22Rv1 (cell line): ENCODE results near the gene DYNC2H1.

Experiments used
- H3K27ac ChIP-seq: fragments of 450-650 bp; 2 replicates; pipeline ENCODE4 v1.5.1; 2017
- ZFX ChIP-seq: fragments of 450-650 bp; IDR thresholded peaks from 2 replicates; pipeline ENCODE4 v1.6.1; 2017; ENCODE audit warnings: antibody characterized with exemption, borderline replicate concordance
- TF ChIP-seq, protein P1 (sequence below): fragments of 450-650 bp; IDR thresholded peaks from 2 replicates; pipeline ENCODE4 v1.5.1; 2017; ENCODE audit warnings: mild to moderate bottlenecking

DYNC2H1 gene

DNA sequence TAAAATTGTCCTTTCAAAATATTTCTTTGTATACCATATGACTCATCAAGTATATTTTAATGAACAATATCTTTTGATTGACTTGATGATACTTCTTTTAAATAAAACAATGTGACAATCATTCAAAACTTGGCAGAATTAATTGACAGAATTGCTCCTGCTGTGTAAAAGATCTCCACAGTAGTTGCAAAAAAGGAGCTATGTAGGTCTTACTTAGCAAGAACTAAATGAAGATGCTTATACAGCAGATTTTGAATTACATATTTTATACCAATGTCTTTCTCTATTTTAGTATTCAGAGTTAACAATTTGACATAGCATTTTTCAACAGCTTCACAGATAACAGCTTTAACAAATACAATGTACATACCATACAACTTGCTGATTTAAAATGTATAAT is 144.9 kb downstream of the DYNC2H1 start:
- TF ChIP-seq, protein P1, sequence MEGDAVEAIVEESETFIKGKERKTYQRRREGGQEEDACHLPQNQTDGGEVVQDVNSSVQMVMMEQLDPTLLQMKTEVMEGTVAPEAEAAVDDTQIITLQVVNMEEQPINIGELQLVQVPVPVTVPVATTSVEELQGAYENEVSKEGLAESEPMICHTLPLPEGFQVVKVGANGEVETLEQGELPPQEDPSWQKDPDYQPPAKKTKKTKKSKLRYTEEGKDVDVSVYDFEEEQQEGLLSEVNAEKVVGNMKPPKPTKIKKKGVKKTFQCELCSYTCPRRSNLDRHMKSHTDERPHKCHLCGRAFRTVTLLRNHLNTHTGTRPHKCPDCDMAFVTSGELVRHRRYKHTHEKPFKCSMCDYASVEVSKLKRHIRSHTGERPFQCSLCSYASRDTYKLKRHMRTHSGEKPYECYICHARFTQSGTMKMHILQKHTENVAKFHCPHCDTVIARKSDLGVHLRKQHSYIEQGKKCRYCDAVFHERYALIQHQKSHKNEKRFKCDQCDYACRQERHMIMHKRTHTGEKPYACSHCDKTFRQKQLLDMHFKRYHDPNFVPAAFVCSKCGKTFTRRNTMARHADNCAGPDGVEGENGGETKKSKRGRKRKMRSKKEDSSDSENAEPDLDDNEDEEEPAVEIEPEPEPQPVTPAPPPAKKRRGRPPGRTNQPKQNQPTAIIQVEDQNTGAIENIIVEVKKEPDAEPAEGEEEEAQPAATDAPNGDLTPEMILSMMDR, result no peak
- TF ChIP-seq ZFX, result no peak
- H3K27ac ChIP-seq, result no peak overlapping the region

- no peak overlapping the region for H3K27ac ChIP-seq
- no peak for TF ChIP-seq ZFX
- TF ChIP-seq, protein P1, result peak; percentile 59
These were observed 148.1 kb downstream of the DYNC2H1 start for GRCh38 chr11:103257360-103257759.

- TF ChIP-seq ZFX, result no peak
- TF ChIP-seq, protein P1, result no peak
- no peak overlapping the region for H3K27ac ChIP-seq
These were observed 157.1 kb downstream of the DYNC2H1 start for GRCh38 chr11:103266167-103266831.

DNA sequence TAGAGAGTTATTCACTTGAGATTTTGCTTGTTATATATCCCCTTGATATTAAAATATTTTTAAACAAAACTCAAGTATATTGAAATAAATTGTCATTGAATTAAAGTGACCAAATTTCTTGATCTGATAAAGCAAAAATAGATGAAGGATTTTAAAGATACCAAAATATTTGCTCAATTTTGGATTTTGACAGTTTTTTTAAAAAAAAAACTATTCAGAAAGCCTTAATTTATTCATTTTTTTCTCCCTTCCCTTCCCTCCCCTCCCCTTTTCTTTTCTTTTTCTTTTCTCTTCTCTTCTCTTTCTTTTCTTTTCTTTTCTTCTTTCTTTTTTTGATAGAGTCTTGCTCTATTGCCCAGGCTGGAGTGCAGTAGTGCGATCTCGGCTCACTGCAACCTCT is 163.7 kb downstream of the DYNC2H1 start:
- TF ChIP-seq, protein P1, result no peak
- TF ChIP-seq ZFX, result no peak
- no peak overlapping the region for H3K27ac ChIP-seq

DNA sequence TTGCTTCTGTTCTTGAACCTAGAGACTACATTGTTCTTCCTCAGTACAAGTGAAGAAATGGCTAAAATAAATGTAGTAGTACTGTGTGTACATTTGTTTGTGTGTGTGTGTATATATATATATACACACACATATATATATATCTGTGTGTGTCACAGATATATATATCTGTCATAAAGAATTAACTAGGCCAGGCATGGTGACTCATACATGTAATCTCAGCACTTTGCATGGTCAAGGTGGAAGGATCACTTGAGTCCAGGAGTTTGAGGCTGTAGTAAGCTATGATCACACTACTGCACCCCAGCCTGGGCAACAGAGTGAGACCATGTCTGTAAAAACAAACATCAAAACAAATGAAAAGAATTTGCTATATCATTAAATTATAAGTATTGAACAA is 164.8 kb downstream of the DYNC2H1 start:
- no peak overlapping the region for H3K27ac ChIP-seq
- TF ChIP-seq, protein P1, result no peak
- no peak for TF ChIP-seq ZFX

DNA sequence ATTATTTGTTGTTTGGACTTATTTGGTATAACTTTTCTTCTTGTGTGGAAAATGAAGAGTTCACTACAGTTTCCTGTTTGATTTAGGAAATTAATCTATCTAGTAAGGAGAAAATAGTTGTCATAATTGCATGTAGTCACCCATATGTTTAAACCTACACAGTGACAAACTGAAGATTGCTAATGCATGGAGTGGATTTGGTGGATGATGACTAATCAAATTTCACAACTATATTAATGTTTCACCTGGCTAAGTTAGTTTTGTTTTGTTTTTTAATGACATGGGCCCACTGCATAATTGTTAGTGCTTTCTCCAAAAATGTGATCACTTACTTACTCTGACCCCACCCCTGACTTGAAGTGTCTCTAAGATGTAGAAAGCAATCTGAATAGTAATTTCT is 170.6 kb downstream of the DYNC2H1 start:
- no peak overlapping the region for H3K27ac ChIP-seq
- TF ChIP-seq, protein P1, result no peak
- TF ChIP-seq ZFX, result no peak

DNA sequence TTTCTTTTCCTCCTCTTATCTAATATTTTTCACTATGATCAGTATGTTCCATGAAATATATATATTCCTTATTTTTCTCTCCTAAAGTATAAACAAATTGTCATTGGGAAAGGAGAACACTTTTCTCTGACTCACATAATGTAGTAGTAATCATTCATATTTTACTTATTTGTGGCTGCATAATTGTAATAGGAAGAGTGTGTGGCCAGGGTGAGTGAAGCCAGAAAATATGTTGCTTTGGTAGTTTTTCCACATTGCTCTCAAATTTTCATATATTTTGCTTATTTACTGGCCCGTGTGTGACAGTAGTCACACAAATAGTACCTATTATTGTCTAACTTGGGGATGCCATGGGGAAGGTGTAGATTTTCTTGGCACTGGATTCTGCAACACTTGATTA is 172.1 kb downstream of the DYNC2H1 start:
- no peak overlapping the region for H3K27ac ChIP-seq
- TF ChIP-seq, protein P1, result no peak
- no peak for TF ChIP-seq ZFX
